Muscle layer of duodenum (tissue), 2 donors: ENCODE measurements around the gene GPR107.

ENCODE experiments used
- H3K27ac ChIP-seq: one replicate; pipeline ENCODE4 v1.7.0; 2013; ENCODE audit warnings: mild to moderate bottlenecking, low read length
- H3K27me3 ChIP-seq: one replicate; pipeline ENCODE4 v1.7.0; 2013; ENCODE audit warnings: low read depth, mild to moderate bottlenecking, control low read depth, low read length
- H3K36me3 ChIP-seq, 2 donors: one replicate each; pipeline ENCODE4 v1.7.0; 2013; ENCODE audit warnings: low read length in 2 of 2, control low read depth in 1 of 2, mild to moderate bottlenecking in 1 of 2; ENCODE audit not compliant: insufficient read depth in 2 of 2, control insufficient read depth in 1 of 2
- H3K4me1 ChIP-seq, 2 donors: one replicate each; pipeline ENCODE4 v1.7.0; 2013; ENCODE audit warnings: low read length in 2 of 2, mild to moderate bottlenecking in 2 of 2, control low read depth in 1 of 2, moderate library complexity in 1 of 2; ENCODE audit not compliant: insufficient read depth in 2 of 2, control insufficient read depth in 1 of 2
- H3K4me3 ChIP-seq, 2 donors: one replicate each; pipeline ENCODE4 v1.7.0; 2013; ENCODE audit warnings: low read length in 2 of 2, low read depth in 1 of 2, mild to moderate bottlenecking in 1 of 2
- H3K9me3 ChIP-seq, 2 donors: one replicate each; pipeline ENCODE4 v1.7.0; 2013; ENCODE audit warnings: low read length in 2 of 2, control low read depth in 1 of 2, mild to moderate bottlenecking in 1 of 2; ENCODE audit not compliant: control insufficient read depth in 1 of 2
- donor health status: healthy.

Gene GPR107

GRCh38 chr9:130116346-130116745 lies 62.6 kb downstream of the GPR107 start:
- no peaks in the 10 kb centered on the region for H3K4me1 ChIP-seq
- H3K36me3 ChIP-seq = peaks cover 18 to 25% of the 10 kb centered on the region in 2 donors
- no peaks in the 10 kb centered on the region for H3K27me3 ChIP-seq
- H3K9me3 ChIP-seq = no peaks in the 10 kb centered on the region
- no peak overlapping the region for H3K27ac ChIP-seq
- H3K4me3 ChIP-seq = no peak overlapping the region

DNA sequence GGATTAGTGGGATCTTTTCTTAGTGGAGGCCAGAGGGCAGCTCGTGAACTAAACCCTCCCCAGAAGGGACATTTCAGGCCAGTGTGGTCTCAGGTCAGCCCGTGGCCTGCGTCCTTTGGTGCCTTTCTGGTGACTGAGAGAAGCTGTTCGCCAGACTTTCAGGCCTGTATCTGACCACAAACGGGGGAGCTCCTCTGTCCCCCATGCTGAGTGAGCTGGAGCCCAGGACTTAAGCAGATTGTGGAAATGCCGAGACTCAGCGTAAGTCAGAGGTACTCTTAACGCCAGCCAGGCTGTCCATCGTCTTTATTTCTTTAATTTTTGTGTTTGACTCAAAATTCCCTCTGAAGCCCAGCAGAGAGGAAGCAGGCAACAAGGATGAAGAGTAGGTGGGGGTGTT lies 63.7 kb downstream of the GPR107 start:
- no peak overlapping the region for H3K4me3 ChIP-seq
- H3K9me3 ChIP-seq = no peaks in the 10 kb centered on the region
- H3K4me1 ChIP-seq = no peaks in the 10 kb centered on the region
- peaks cover 10 to 18% of the 10 kb centered on the region in 2 donors for H3K36me3 ChIP-seq
- no peak overlapping the region for H3K27ac ChIP-seq
- no peaks in the 10 kb centered on the region for H3K27me3 ChIP-seq

DNA sequence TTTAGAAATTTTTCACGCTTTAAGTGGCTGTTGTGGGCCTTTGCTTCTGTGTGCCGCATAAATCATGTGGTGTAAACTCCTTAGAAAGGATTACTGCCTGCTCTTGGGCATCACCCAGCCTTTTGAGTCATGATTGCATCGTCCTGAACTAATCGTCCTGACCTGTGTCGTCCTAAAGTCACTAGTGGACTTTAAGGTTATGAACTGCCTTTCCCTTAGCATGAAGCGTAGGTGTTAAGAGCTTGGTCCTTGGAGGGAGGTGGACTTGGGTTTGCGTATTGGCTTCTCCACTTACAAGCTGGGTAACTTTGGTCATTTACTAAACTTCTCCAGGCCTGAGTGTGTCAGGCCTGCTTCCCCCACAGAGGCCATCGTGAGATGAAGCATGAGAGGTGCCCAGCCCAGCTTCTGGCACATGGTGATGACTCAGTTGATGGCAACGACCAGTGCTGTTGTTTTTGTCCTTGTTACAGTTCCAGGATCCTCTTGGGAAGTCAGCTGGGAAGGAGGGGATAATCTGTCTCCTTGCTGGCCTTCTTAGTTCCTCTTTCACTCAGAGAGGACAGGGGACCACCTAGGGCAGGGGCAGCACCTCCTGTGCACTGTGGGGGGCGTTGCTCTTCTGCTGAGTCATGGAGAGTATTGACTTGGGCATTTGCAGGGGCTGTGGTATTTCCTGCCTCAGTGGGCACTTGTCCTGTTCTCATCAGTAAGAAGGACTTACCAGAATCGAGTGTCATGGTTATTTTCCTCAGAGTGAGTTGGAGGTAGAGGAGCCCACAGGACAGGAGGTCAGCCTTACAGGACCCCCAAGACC lies 64.3 kb downstream of the GPR107 start:
- no peaks in the 10 kb centered on the region for H3K4me1 ChIP-seq
- peaks cover 10 to 18% of the 10 kb centered on the region in 2 donors for H3K36me3 ChIP-seq
- H3K27ac ChIP-seq = no peak overlapping the region
- no peaks in the 10 kb centered on the region for H3K27me3 ChIP-seq
- H3K9me3 ChIP-seq = no peaks in the 10 kb centered on the region
- H3K4me3 ChIP-seq = no peak overlapping the region

- H3K4me1 ChIP-seq = no peaks in the 10 kb centered on the region
- peaks cover 10 to 22% of the 10 kb centered on the region in 2 donors for H3K36me3 ChIP-seq
- H3K27me3 ChIP-seq = no peaks in the 10 kb centered on the region
- no peak overlapping the region for H3K4me3 ChIP-seq
- no peaks in the 10 kb centered on the region for H3K9me3 ChIP-seq
- H3K27ac ChIP-seq = no peak overlapping the region
Measured at GRCh38 chr9:130118841-130119518, 65.3 kb downstream of the GPR107 start.

- Histone ChIP-seq H3K36me3 (peaks cover 13 to 27% of the 10 kb centered on the region in 2 donors), H3K27ac (peak overlapping the region; percentile 19), H3K27me3 (no peaks in the 10 kb centered on the region), H3K9me3 (no peaks in the 10 kb centered on the region), H3K4me3 (no peak overlapping the region), H3K4me1 (no peaks in the 10 kb centered on the region)
Measured at GRCh38 chr9:130119519-130120298, 66.0 kb downstream of the GPR107 start.

- Histone ChIP-seq H3K9me3 (no peaks in the 10 kb centered on the region), H3K36me3 (peaks cover 13 to 27% of the 10 kb centered on the region in 2 donors), H3K4me1 (no peaks in the 10 kb centered on the region), H3K27ac (peak overlapping the region; percentile 19), H3K4me3 (no peak overlapping the region), H3K27me3 (no peaks in the 10 kb centered on the region)
Measured at GRCh38 chr9:130120299-130120587, 66.5 kb downstream of the GPR107 start.

DNA sequence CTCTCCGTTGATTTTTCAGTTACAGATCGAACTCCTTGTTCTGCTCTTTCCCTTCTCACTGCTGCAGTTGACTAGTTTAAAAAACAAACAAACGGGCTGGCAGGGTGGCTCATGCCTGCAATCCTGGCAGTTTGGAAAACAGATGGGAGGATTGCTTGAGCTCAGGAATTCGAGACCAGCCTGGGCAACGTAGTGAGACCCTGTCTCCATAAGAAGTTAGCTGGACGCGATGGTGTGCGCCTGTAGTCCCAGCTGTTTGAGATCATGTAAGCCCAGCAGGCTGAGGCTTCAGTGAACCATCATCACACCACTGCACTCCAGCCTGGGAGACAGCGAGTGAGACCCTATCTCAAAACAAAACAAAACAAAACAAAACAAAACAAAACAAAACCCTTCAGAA lies 67.1 kb downstream of the GPR107 start:
- Histone ChIP-seq H3K27me3 (no peaks in the 10 kb centered on the region), H3K36me3 (peaks cover 13 to 26% of the 10 kb centered on the region in 2 donors), H3K4me3 (no peak overlapping the region), H3K27ac (no peak overlapping the region), H3K9me3 (no peaks in the 10 kb centered on the region), H3K4me1 (no peaks in the 10 kb centered on the region)

GRCh38 chr9:130122456-130122855 lies 68.8 kb downstream of the GPR107 start:
- H3K36me3 ChIP-seq = peaks cover 14 to 23% of the 10 kb centered on the region in 2 donors
- H3K4me1 ChIP-seq = no peaks in the 10 kb centered on the region
- no peak overlapping the region for H3K27ac ChIP-seq

DNA sequence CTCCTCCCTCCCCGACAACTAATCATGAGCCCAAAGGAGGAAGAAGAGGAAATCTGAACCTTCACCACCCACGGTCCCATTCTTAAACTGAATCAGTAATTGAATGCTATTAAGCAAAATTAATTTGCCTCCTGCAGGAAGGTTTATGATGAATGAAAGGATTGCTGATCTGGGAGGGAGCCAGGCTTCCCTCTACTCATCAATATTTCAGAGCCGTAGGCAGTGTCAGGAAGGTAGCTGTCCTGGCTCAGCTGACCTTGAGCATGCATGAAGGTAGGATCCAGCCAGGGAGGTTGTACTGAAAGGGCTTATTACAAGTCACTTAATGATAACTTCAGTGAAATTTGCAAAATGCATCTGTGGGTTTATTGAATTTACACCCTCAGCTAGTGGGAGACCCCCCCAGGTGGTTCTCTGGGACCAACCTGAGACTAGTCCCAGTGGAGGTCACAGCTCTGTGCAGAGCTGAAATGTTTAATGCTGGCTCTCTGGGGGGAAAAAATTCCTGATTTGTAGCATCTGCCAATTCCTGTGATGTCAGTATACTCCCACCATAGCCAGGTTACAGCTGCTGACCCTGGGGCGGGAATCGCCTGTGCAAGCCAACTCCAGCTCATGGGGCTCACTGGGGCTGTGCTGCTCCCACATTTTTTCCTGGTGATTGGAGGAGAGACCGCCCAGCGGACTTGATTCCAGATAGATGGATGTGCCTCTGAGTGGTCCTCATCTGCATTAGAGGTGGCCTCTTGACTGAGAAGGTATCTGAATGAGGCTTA lies 70.6 kb downstream of the GPR107 start:
- Histone ChIP-seq H3K27me3 (no peaks in the 10 kb centered on the region), H3K9me3 (no peaks in the 10 kb centered on the region), H3K4me3 (no peak overlapping the region), H3K36me3 (peaks cover 15 to 32% of the 10 kb centered on the region in 2 donors), H3K4me1 (no peaks in the 10 kb centered on the region), H3K27ac (no peak overlapping the region)

More at GRCh38 chr9:130122456-130122855, 68.8 kb downstream of the GPR107 start:
- Histone ChIP-seq H3K9me3 (no peaks in the 10 kb centered on the region), H3K27me3 (no peaks in the 10 kb centered on the region), H3K4me3 (no peak overlapping the region)

DNA sequence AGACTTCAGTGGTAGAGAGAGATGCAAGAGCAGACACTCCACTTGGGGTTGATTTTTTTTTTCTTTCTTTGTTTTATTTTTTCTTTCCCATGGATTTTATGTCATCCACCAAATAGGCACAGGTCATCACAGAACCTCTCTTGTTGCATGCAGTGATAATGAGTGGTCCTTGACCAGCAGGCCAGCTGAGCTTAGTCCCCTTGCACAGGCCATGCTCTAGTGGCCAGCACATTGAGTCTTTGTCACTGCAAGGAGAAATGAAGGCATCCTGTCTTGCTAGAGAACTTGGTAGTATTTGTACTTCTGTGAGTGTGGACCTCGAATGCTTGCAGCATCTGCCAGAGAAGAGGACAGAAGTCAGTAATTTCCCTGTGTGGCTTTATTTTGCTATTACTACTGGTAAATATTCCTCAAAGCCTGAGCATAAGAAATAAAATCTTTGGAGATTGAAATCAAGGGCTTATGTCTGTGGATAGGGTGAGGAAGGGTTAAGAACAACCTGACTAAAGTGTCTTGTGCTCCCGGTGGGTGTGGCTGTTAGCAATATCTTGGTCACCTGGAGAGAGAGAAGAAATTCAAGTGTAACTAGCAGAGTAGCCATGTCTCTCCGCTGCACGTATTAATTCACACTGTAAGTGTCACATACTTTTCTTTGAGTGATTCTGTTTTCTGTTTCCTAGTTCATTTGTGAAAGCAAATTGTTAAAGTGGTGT lies 73.2 kb downstream of the GPR107 start:
- no peak overlapping the region for H3K27ac ChIP-seq

More for the DNA sequence above, 73.2 kb downstream of the GPR107 start:
- Histone ChIP-seq H3K36me3 (peaks cover 16 to 40% of the 10 kb centered on the region in 2 donors), H3K4me1 (no peaks in the 10 kb centered on the region), H3K27me3 (no peaks in the 10 kb centered on the region), H3K9me3 (no peaks in the 10 kb centered on the region), H3K4me3 (no peak overlapping the region)
